ENCODE measurements around the gene IFRD1. TPM values are rescaled to one million over a fixed set of nuclear protein-coding genes. Genes with fewer than 3 reads are reported as not detected.

Gene IFRD1
- total RNA-seq, 1 experiment from 2014 or later, result 78.8 TPM

GRCh38 chr7:112484671-112485167 lies 34.5 kb downstream of the IFRD1 start:
- peaks cover 6% of the 10 kb centered on the region for H3K4me1 Mint-ChIP-seq (ENCODE audit: low read depth, unreplicated experiment)
- no peak for DNase-seq

GRCh38 chr7:112485766-112486165 lies 35.5 kb downstream of the IFRD1 start:
- no peaks in the 10 kb centered on the region for H3K9me3 ChIP-seq
- intact Hi-C loops (cut with micrococcal nuclease; ENCODE audit: unreplicated experiment), result no loop called here
- DNase-seq, result no peak
- Mint-ChIP-seq H3K4me1 (ENCODE audit: low read depth, unreplicated experiment) (peaks cover 6% of the 10 kb centered on the region), H3K27ac (ENCODE audit: unreplicated experiment) (no peak overlapping the region), H3K27me3 (ENCODE audit: insufficient read depth, unreplicated experiment) (no peaks in the 10 kb centered on the region), H3K9me3 (ENCODE audit: unreplicated experiment) (no peaks in the 10 kb centered on the region), H3K4me3 (ENCODE audit: unreplicated experiment) (no peak overlapping the region), H3K36me3 (ENCODE audit: insufficient read depth, unreplicated experiment) (peaks cover 6% of the 10 kb centered on the region)
- peaks cover 25% of the 10 kb centered on the region for H3K4me1 ChIP-seq
- H3K36me3 ChIP-seq (ENCODE audit: control insufficient read depth, insufficient read depth, low read length), result no peaks in the 10 kb centered on the region
- H3K27me3 ChIP-seq (replicated peaks; ENCODE audit: control insufficient read depth, insufficient read depth, low read length), result no peaks in the 10 kb centered on the region
- no peak for TF ChIP-seq CTCF (IDR thresholded peaks at IDR 0.05; ENCODE audit: insufficient read depth in 1 of 2, low read depth in 1 of 2, low read length in 1 of 2, severe bottlenecking in 1 of 2, unreplicated experiment in 1 of 2)
- BruUV-seq (replicated peaks), result no TSS peak
- ChIA-PET POLR2A (no interaction called here), CTCF (interaction anchor here (1.1 kb wide), 1 partner anchor 744 kb away, joined by 3 read pairs; no protein-coding TSS in a partner anchor)
- H3K4me3 ChIP-seq (ENCODE audit: low read depth, low read length), result no peak overlapping the region

More at GRCh38 chr7:112484671-112485167, 34.5 kb downstream of the IFRD1 start:
- peaks cover 25% of the 10 kb centered on the region for H3K4me1 ChIP-seq
- TF ChIP-seq CTCF (IDR thresholded peaks at IDR 0.05; ENCODE audit: insufficient read depth in 1 of 2, low read depth in 1 of 2, low read length in 1 of 2, severe bottlenecking in 1 of 2, unreplicated experiment in 1 of 2), result no peak
- intact Hi-C loops (cut with micrococcal nuclease; ENCODE audit: unreplicated experiment), result no loop called here
- CTCF ChIA-PET, result no interaction called here
- POLR2A ChIA-PET, result no interaction called here
- H3K27me3 ChIP-seq (replicated peaks; ENCODE audit: control insufficient read depth, insufficient read depth, low read length), result no peaks in the 10 kb centered on the region
- H3K36me3 ChIP-seq (ENCODE audit: control insufficient read depth, insufficient read depth, low read length), result no peaks in the 10 kb centered on the region
- Mint-ChIP-seq H3K27me3 (ENCODE audit: insufficient read depth, unreplicated experiment) (no peaks in the 10 kb centered on the region), H3K36me3 (ENCODE audit: insufficient read depth, unreplicated experiment) (peaks cover 6% of the 10 kb centered on the region), H3K4me3 (ENCODE audit: unreplicated experiment) (no peak overlapping the region), H3K27ac (ENCODE audit: unreplicated experiment) (no peak overlapping the region), H3K9me3 (ENCODE audit: unreplicated experiment) (no peaks in the 10 kb centered on the region)
- no peaks in the 10 kb centered on the region for H3K9me3 ChIP-seq
- no peak overlapping the region for H3K4me3 ChIP-seq (ENCODE audit: low read depth, low read length)
- no TSS peak for BruUV-seq (replicated peaks)

GRCh38 chr7:112487457-112488263 lies 37.4 kb downstream of the IFRD1 start:
- Mint-ChIP-seq H3K27me3 (ENCODE audit: insufficient read depth, unreplicated experiment) (no peaks in the 10 kb centered on the region), H3K4me1 (ENCODE audit: low read depth, unreplicated experiment) (peaks cover 12% of the 10 kb centered on the region), H3K4me3 (ENCODE audit: unreplicated experiment) (no peak overlapping the region), H3K27ac (ENCODE audit: unreplicated experiment) (no peak overlapping the region), H3K36me3 (ENCODE audit: insufficient read depth, unreplicated experiment) (peaks cover 6% of the 10 kb centered on the region), H3K9me3 (ENCODE audit: unreplicated experiment) (no peaks in the 10 kb centered on the region)
- no peak for TF ChIP-seq CTCF (IDR thresholded peaks at IDR 0.05; ENCODE audit: insufficient read depth in 1 of 2, low read depth in 1 of 2, low read length in 1 of 2, severe bottlenecking in 1 of 2, unreplicated experiment in 1 of 2)
- BruUV-seq (replicated peaks), result no TSS peak
- no peaks in the 10 kb centered on the region for H3K36me3 ChIP-seq (ENCODE audit: control insufficient read depth, insufficient read depth, low read length)
- CTCF ChIA-PET, result no interaction called here
- H3K27me3 ChIP-seq (replicated peaks; ENCODE audit: control insufficient read depth, insufficient read depth, low read length), result no peaks in the 10 kb centered on the region
- DNase-seq, result no peak
- no peak overlapping the region for H3K4me3 ChIP-seq (ENCODE audit: low read depth, low read length)
- peaks cover 7% of the 10 kb centered on the region for H3K4me1 ChIP-seq
- intact Hi-C loops (cut with micrococcal nuclease; ENCODE audit: unreplicated experiment), result no loop called here
- POLR2A ChIA-PET, result no interaction called here
- H3K9me3 ChIP-seq, result no peaks in the 10 kb centered on the region

All from Caco-2 (cell line).